Spinal cord (tissue), 10 donors: ENCODE measurements around the gene BLM. TPM values are rescaled to one million over a fixed set of nuclear protein-coding genes. Genes with fewer than 3 reads are reported as not detected.
"Not testable (repeated sequence)": the region's sequence is repeated elsewhere in the genome, so short reads cannot be mapped to it uniquely, and the experiment has no call there.

Source experiments
- DNase-seq, 6 donors: peaks; one replicate each; pipeline versions ENCODE4 v3.0.0 to v3.0.0-alpha.2; 2013 to 2015; ENCODE audit warnings: low spot score in 6 of 6, low read depth in 4 of 6
- H3K27ac ChIP-seq: one replicate; pipeline ENCODE4 v1.5.1; 2013; ENCODE audit warnings: low read depth, low read length, control low read depth
- H3K27me3 ChIP-seq: one replicate; pipeline ENCODE4 v1.6.1; 2013; ENCODE audit warnings: low read length; ENCODE audit not compliant: control insufficient read depth, insufficient read depth
- H3K36me3 ChIP-seq: one replicate; pipeline ENCODE4 v1.6.1; 2013; ENCODE audit warnings: low read length; ENCODE audit not compliant: control insufficient read depth, insufficient read depth
- H3K4me1 ChIP-seq: one replicate; pipeline ENCODE4 v1.6.1; 2013; ENCODE audit warnings: low read length; ENCODE audit not compliant: control insufficient read depth, insufficient read depth
- H3K4me3 ChIP-seq: one replicate; pipeline ENCODE4 v1.5.1; 2013; ENCODE audit warnings: low read depth, low read length, control low read depth
- H3K9me3 ChIP-seq: one replicate; pipeline ENCODE4 v1.6.1; 2013; ENCODE audit warnings: low read length; ENCODE audit not compliant: control insufficient read depth, insufficient read depth
- WGBS: methylation state at CpG from one replicate; pipeline ENCODE4 v1.1.5; 2013; ENCODE audit warnings: missing lambda C conversion rate; ENCODE audit not compliant: insufficient coverage; 5-methylcytosine and 5-hydroxymethylcytosine counted together
- polyA plus RNA-seq, 2 donors: library from polyadenylated mRNA; unstranded; fragments of 120-200 nt; gene quantifications; one replicate each; pipeline ENCODE4 v1.2.1, GENCODE V29; 2013; ENCODE audit not compliant: insufficient read length in 2 of 2
- total RNA-seq, 2 donors: library from RNA; depleted of rRNA in 1 of 2; stranded (reverse); fragments of 120-200 nt in 1 of 2; fragments of >200 nt in 1 of 2; gene quantifications; one replicate each; pipeline versions ENCODE4 v1.2.3 to v1.2.4, GENCODE V29; 2013 to 2014
- donor health status: healthy.

BLM gene
- total and polyA plus RNA-seq, 4 donors = 7.2 to 9.4 (median 8.7) TPM

GRCh38 chr15:90680371-90680935, 36.7 kb upstream of the BLM start:
- H3K4me1 ChIP-seq = no peaks in the 10 kb centered on the region
- no peak overlapping the region for H3K4me3 ChIP-seq
- WGBS = 82% methylated on average over 5 of the region's 6 CpGs
- H3K27ac ChIP-seq = peak overlapping the region; percentile 52
- peak in 1 of 6 donors; percentile 28 for DNase-seq
- H3K9me3 ChIP-seq = no peaks in the 10 kb centered on the region
- H3K27me3 ChIP-seq = no peaks in the 10 kb centered on the region
- no peaks in the 10 kb centered on the region for H3K36me3 ChIP-seq

- Histone ChIP-seq H3K36me3 (no peaks in the 10 kb centered on the region), H3K27me3 (no peaks in the 10 kb centered on the region), H3K4me3 (no peak overlapping the region), H3K4me1 (no peaks in the 10 kb centered on the region), H3K27ac (peak overlapping the region; percentile 52), H3K9me3 (no peaks in the 10 kb centered on the region)
- WGBS = 100% methylated on average over 1 of the region's 1 CpG
- no peak for DNase-seq
These were observed 36.1 kb upstream of the BLM start for GRCh38 chr15:90681056-90681455.

GRCh38 chr15:90681480-90681879, 35.7 kb upstream of the BLM start:
- Histone ChIP-seq H3K9me3 (no peaks in the 10 kb centered on the region), H3K4me3 (no peak overlapping the region), H3K36me3 (no peaks in the 10 kb centered on the region), H3K27ac (no peak overlapping the region), H3K27me3 (no peaks in the 10 kb centered on the region), H3K4me1 (no peaks in the 10 kb centered on the region)
- DNase-seq = no peak
- 87% methylated on average over 5 of the region's 9 CpGs for WGBS

GRCh38 chr15:90683371-90683770, 33.8 kb upstream of the BLM start:
- Histone ChIP-seq H3K27me3 (no peaks in the 10 kb centered on the region), H3K36me3 (no peaks in the 10 kb centered on the region), H3K27ac (no peak overlapping the region), H3K9me3 (no peaks in the 10 kb centered on the region), H3K4me3 (no peak overlapping the region), H3K4me1 (no peaks in the 10 kb centered on the region)
- DNase-seq = no peak
- 91% methylated on average over 7 of the region's 10 CpGs for WGBS

- no peaks in the 10 kb centered on the region for H3K9me3 ChIP-seq
- no peaks in the 10 kb centered on the region for H3K27me3 ChIP-seq
- WGBS = 84% methylated on average over 2 of the region's 4 CpGs
- H3K4me3 ChIP-seq = no peak overlapping the region
- no peak overlapping the region for H3K27ac ChIP-seq
- no peak for DNase-seq
- H3K4me1 ChIP-seq = no peaks in the 10 kb centered on the region
- no peaks in the 10 kb centered on the region for H3K36me3 ChIP-seq
These were observed 33.3 kb upstream of the BLM start for GRCh38 chr15:90683876-90684275.

- H3K27me3 ChIP-seq = no peaks in the 10 kb centered on the region
- H3K9me3 ChIP-seq = no peaks in the 10 kb centered on the region
- no peak overlapping the region for H3K4me3 ChIP-seq
- 79% methylated on average over 2 of the region's 5 CpGs for WGBS
- H3K36me3 ChIP-seq = no peaks in the 10 kb centered on the region
- DNase-seq = no peak
- H3K27ac ChIP-seq = no peak overlapping the region
- no peaks in the 10 kb centered on the region for H3K4me1 ChIP-seq
These were observed 32.9 kb upstream of the BLM start for GRCh38 chr15:90684281-90684680.

- peaks cover 1% of the 10 kb centered on the region for H3K9me3 ChIP-seq
- WGBS = 92% methylated on average over 3 of the region's 11 CpGs
- no peaks in the 10 kb centered on the region for H3K27me3 ChIP-seq
- H3K4me3 ChIP-seq = no peak overlapping the region
- no peaks in the 10 kb centered on the region for H3K36me3 ChIP-seq
- DNase-seq = no peak
- no peaks in the 10 kb centered on the region for H3K4me1 ChIP-seq
- H3K27ac ChIP-seq = no peak overlapping the region
These were observed 31.3 kb upstream of the BLM start for GRCh38 chr15:90685591-90686434.

- no peak for DNase-seq
- WGBS = no CpG with 5 or more reads among the region's 3 CpGs
- H3K4me1 ChIP-seq = no peaks in the 10 kb centered on the region
- no peak overlapping the region for H3K27ac ChIP-seq
- no peaks in the 10 kb centered on the region for H3K27me3 ChIP-seq
- H3K4me3 ChIP-seq = no peak overlapping the region
- peaks cover 1% of the 10 kb centered on the region for H3K9me3 ChIP-seq
- no peaks in the 10 kb centered on the region for H3K36me3 ChIP-seq
These were observed 30.5 kb upstream of the BLM start for GRCh38 chr15:90686435-90687218.

GRCh38 chr15:90689326-90689961, 27.7 kb upstream of the BLM start:
- H3K27me3 ChIP-seq, H3K4me1 ChIP-seq, H3K27ac ChIP-seq, DNase-seq, H3K36me3 ChIP-seq, H3K4me3 ChIP-seq, H3K9me3 ChIP-seq: not testable (repeated sequence)
- WGBS = no CpG with 5 or more reads among the region's 6 CpGs
